ENCODE measurements around the gene DLL1. TPM values are rescaled to one million over a fixed set of nuclear protein-coding genes. Genes with fewer than 3 reads are reported as not detected.

Gene DLL1
- total RNA-seq, 1 donor from 2014 or later = 14.6 TPM

DNA sequence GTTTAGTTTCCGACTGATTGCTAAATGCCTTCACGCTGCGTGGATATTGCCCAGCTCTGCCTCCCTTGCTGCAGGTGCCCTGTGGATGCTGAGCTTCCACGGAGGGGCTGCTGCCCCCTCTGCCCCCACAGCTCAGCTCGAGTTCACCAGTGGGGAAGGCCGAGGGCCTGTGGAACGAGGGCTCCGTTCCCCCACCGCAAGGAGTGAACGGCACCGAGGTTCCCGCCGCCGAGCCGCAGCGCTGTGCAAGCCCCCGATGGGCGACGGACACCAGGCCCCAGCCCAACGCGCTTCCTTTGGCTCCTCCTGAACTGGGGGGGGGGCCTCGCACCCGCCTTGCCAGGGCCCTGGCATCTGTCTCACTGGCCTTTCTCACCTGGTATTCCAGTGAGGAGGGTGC is 17.7 kb downstream of the DLL1 start:
- TF ChIP-seq, protein P1, sequence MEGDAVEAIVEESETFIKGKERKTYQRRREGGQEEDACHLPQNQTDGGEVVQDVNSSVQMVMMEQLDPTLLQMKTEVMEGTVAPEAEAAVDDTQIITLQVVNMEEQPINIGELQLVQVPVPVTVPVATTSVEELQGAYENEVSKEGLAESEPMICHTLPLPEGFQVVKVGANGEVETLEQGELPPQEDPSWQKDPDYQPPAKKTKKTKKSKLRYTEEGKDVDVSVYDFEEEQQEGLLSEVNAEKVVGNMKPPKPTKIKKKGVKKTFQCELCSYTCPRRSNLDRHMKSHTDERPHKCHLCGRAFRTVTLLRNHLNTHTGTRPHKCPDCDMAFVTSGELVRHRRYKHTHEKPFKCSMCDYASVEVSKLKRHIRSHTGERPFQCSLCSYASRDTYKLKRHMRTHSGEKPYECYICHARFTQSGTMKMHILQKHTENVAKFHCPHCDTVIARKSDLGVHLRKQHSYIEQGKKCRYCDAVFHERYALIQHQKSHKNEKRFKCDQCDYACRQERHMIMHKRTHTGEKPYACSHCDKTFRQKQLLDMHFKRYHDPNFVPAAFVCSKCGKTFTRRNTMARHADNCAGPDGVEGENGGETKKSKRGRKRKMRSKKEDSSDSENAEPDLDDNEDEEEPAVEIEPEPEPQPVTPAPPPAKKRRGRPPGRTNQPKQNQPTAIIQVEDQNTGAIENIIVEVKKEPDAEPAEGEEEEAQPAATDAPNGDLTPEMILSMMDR (IDR thresholded peaks at IDR 0.05) = no peak
- Histone ChIP-seq H3K36me3 (no peaks in the 10 kb centered on the region), H3K4me3 (no peak overlapping the region), H3K27me3 (no peaks in the 10 kb centered on the region), H3K27ac (no peak overlapping the region), H3K4me1 (peaks cover 19% of the 10 kb centered on the region), H3K9me3 (no peaks in the 10 kb centered on the region)
- intact Hi-C loops (cut with DNase I) = no loop called here
- no peak for DNase-seq
- no peak for ATAC-seq

DNA sequence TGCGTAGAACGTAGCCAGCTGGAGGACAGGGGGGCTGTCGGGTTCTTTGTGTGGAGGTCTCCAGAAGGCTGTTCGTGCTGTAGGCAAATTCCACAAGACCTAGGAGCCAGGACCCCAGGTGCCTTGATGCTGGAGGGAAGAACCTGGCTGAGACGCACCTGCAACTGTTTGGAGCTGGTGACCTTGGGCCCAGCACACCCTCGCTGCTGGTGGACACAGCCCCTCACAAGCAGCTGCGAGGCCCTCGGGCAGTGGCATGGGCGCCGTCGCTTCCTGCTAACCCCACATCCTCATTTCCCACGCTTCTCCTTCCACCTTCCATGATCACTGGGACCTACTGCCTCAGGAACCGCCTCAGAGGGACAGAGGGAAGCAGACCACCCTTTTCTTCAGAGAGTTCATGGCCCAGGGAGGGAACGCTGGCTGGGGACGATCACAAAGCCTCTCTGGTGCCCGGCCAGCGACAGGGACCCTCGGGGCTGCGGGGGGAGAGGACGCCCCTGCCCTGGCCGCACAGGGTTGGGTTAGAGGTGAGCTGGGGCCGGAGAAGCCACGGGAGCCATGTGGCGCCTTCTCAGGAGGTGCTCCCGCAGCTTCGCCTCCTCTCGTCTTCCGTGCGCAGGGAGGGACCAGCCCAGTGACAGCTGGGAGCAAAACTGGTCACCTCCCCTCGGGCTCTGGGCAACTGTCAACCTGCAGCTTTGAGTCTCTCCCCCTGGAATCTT is 18.4 kb downstream of the DLL1 start:
- Histone ChIP-seq H3K4me3 (peak overlapping the region; percentile 29), H3K27ac (no peak overlapping the region), H3K36me3 (no peaks in the 10 kb centered on the region), H3K27me3 (no peaks in the 10 kb centered on the region), H3K4me1 (peaks cover 14% of the 10 kb centered on the region), H3K9me3 (no peaks in the 10 kb centered on the region)
- DNase-seq (no peak), ATAC-seq (no peak)
- TF ChIP-seq, protein P1 (IDR thresholded peaks at IDR 0.05) = no peak
- intact Hi-C loops (cut with DNase I) = no loop called here

DNA sequence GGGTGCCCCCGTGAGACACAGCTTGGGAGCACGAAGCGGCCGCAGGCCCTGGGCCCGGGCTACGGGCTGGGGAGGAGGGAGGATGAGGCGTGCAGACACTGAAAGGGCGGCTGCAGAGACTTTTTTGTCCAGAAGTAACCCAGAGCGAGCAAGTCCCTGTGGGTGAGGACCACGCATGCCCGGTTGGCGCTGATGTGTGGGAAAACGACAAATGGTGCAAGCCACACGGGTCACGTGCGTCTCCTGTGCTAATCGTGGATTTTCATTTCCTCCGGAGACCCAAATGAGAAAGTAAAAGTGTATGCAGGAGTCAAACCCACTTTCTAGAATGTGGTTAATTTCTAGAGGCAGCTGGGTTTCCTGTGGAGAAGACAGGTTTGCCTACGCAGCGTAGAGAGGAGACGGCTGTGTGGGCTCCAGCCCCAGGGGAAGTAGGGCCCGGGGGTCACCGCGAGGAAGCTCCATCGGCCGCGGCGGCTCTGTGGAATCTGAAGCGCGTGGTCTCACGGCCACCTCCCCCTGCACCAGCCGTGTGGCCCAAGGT is 19.0 kb downstream of the DLL1 start:
- Histone ChIP-seq H3K27me3 (no peaks in the 10 kb centered on the region), H3K9me3 (no peaks in the 10 kb centered on the region), H3K4me3 (peak overlapping the region; percentile 29), H3K4me1 (peaks cover 9% of the 10 kb centered on the region), H3K27ac (no peak overlapping the region), H3K36me3 (no peaks in the 10 kb centered on the region)
- DNase-seq (peak; percentile 85), ATAC-seq (peak; percentile 76)
- TF ChIP-seq, protein P1 (IDR thresholded peaks at IDR 0.05) = no peak
- intact Hi-C loops (cut with DNase I) = no loop called here

DNA sequence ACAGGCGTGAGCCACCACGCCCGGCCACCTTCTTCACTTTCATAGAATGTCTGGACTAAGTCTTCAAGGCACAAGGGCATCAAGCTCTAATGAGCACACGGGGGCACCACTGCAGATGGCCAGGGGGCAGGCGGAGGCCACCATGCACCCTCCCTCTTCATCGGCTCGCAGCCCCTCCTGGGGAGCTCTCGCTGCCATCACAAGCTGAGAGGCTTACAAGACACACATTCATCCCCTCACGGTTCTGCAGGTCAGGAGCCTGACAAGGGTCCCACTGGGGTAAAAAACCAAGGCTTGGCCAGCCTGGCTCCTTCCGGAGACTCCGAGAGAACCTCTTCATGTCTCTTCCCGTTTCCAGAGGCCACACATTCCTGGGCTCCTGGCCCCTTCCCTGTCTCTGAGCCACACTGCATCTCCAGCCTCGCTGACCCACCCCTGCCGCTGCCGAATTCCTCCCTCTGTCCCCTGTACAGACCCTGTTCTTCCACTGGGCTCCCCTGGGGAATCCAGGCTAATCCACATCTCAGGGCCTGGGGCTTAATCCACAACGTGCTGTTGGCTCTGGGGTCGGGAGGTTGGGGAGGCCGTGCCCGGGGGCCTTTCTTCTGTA is 19.8 kb downstream of the DLL1 start:
- Histone ChIP-seq H3K4me3 (no peak overlapping the region), H3K27me3 (no peaks in the 10 kb centered on the region), H3K9me3 (no peaks in the 10 kb centered on the region), H3K4me1 (peaks cover 9% of the 10 kb centered on the region), H3K36me3 (no peaks in the 10 kb centered on the region), H3K27ac (no peak overlapping the region)
- intact Hi-C loops (cut with DNase I) = no loop called here
- DNase-seq (no peak), ATAC-seq (no peak)
- TF ChIP-seq, protein P1 (IDR thresholded peaks at IDR 0.05) = no peak

DNA sequence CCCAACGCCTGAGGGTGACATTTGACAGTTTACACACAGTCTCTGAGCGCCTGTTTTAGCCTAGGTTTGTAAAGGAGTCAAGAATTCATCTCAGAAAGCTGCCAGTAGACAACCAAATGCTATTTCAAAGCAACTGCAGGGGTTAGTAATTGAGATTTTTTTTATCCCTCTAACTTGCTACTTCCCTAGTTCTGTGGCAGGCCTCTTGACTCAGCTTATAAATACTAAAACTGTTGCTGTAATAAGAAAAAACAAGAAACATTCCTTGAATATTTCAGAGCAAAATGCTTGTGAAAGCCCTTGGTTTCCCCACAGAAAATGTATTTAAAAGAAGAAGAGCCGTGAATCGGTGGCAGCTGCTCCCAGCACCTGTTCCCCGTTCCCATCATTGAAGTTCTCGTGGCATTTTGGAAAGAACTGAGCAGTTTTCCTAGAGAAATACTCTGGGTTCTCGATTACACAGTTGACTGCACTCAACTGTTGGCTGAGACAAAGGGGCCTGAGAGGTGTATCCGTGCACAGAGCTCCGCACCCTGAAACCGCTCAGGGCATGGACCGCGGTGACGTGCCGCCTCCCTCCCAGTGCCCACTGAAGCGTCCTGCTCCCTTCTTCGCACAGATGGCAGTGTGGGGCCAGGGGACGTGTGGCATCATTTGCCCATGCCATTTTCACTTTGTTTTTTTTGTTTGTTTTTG is 20.9 kb downstream of the DLL1 start:
- H3K4me1 ChIP-seq = peaks cover 13% of the 10 kb centered on the region
- TF ChIP-seq, protein P1 (IDR thresholded peaks at IDR 0.05) = no peak
- DNase-seq = no peak

More for the DNA sequence above, 20.9 kb downstream of the DLL1 start:
- intact Hi-C loops (cut with DNase I) = no loop called here
- no peak for ATAC-seq
- H3K4me3 ChIP-seq = no peak overlapping the region
- H3K27ac ChIP-seq = no peak overlapping the region
- no peaks in the 10 kb centered on the region for H3K27me3 ChIP-seq
- H3K36me3 ChIP-seq = no peaks in the 10 kb centered on the region
- no peaks in the 10 kb centered on the region for H3K9me3 ChIP-seq

Data from upper lobe of right lung (tissue), 1 donor.